Body of pancreas (tissue), 4 donors: ENCODE data around the gene EDIL3.

Experiments
- POLR2A ChIP-seq, 3 donors: fragments of 450-650 bp; IDR thresholded peaks; one replicate each; pipeline ENCODE4 v1.6.1; 2016; ENCODE audit warnings: antibody characterized with exemption in 3 of 3, mild to moderate bottlenecking in 2 of 3
- TF ChIP-seq, protein P1 (sequence below), 7 experiments: fragments of 450-650 bp in 4 of 7; fragments of 200-600 bp in 3 of 7; sonication (generic) in 3 of 7; IDR thresholded peaks; one replicate each; pipeline ENCODE4 v1.5.1; 2016 to 2019; ENCODE audit warnings: antibody characterized with exemption in 7 of 7

DNA sequence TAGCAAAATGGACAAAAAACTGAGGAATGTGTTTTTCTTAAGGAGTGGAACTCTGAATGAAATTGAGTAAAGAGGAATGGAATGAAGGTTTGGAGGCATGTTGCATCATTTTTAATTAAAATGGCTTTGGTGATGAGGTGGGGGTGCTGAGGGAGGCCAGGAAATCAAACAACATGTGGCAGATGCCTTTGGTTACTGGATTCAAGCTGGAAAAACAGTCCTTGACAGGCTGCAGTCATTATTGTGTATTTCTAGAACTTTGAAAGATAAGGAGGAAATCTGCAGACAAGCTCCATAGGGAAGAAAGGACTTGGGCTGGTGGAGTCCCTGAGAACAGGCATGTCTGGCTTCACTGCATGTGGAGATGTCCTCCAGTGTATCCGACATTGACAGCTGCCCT is 460.5 kb downstream of the EDIL3 start:
- TF ChIP-seq POLR2A (IDR thresholded peaks at IDR 0.05), result no peak
- TF ChIP-seq, protein P1, sequence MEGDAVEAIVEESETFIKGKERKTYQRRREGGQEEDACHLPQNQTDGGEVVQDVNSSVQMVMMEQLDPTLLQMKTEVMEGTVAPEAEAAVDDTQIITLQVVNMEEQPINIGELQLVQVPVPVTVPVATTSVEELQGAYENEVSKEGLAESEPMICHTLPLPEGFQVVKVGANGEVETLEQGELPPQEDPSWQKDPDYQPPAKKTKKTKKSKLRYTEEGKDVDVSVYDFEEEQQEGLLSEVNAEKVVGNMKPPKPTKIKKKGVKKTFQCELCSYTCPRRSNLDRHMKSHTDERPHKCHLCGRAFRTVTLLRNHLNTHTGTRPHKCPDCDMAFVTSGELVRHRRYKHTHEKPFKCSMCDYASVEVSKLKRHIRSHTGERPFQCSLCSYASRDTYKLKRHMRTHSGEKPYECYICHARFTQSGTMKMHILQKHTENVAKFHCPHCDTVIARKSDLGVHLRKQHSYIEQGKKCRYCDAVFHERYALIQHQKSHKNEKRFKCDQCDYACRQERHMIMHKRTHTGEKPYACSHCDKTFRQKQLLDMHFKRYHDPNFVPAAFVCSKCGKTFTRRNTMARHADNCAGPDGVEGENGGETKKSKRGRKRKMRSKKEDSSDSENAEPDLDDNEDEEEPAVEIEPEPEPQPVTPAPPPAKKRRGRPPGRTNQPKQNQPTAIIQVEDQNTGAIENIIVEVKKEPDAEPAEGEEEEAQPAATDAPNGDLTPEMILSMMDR (IDR thresholded peaks at IDR 0.05), result no peak
